ENCODE measurements around the gene RPL29.

DNA sequence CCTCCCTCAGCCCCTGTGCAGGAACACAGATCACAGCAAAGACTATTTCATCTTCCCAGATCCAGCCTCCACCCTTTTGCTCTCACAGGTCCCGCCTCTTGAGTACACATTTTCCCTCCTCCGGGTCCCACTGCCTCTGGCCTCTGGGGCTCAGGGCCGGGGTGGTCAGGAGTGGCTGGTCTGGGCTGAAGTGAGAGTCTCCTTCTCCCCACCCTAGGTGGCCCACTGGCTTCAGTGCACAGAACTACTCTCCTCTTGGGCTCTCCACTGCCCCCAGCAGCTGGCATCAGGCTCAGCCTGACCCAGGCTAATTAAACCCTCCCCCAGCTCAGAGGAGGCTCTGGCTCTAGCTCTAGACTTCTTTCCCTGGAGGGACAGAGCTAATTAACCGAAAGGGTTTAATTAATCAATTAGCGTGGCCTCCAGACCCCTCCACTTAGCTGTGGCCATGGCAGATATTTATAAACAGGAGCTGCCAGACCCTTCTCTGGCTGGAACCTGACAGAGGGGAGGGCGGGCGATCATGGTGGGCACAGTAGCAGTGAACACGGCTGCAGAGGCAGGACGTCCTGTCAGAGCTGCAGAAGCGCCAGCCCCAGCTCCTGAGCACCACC is 45.5 kb upstream of the RPL29 start:
- TF ChIP-seq CTCF (IDR thresholded peaks at IDR 0.05) (no peak), POLR2A (IDR thresholded peaks at IDR 0.05) (no peak)

Data from ovary (tissue), 3 donors.